ENCODE data around the gene CACNA1B.
"Not testable (repeated sequence)": the region's sequence is repeated elsewhere in the genome, so short reads cannot be mapped to it uniquely, and the experiment has no call there.

The CACNA1B gene

DNA sequence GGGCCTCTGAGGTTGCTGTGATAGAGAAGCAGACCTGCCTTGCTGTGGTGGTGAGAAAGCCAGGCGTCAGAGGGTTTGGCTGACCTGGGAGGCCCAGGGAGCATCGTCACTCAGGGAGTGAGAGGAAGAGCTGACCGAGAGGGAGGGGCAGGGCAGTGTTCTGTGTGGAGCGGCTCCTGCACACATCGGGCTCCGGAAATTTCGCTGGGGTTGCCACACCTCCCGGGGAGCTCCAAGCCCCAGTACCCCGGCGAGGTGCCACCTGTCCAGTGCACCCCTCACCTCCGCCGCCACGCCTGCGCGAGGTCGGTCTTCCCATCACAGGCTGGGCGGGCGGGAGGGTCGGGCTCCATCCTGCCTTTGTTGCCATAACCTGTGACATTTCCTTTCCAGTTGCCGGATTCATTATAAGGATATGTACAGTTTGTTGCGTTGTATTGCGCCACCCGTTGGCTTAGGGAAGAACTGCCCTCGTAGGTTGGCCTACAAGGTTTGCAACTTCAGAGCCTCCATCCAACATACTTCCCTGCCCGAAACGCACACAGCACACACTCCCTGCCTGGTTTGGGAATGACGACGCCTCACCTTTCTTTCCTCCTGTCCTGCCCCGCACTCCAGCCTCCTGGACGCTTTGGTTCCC is 223.2 kb downstream of the CACNA1B start:
- DNase-seq (ENCODE audit: insufficient read length, low spot score) = no peak
- TF ChIP-seq POLR2A (IDR thresholded peaks at IDR 0.05; ENCODE audit: low read depth, low read length) = no peak
- no peak for FAIRE-seq

- DNase-seq (ENCODE audit: insufficient read length, low spot score) (no peak), FAIRE-seq (no peak)
- no peak for TF ChIP-seq POLR2A (IDR thresholded peaks at IDR 0.05; ENCODE audit: low read depth, low read length)
Observed at GRCh38 chr9:138101444-138102234, 224.1 kb downstream of the CACNA1B start.

DNA sequence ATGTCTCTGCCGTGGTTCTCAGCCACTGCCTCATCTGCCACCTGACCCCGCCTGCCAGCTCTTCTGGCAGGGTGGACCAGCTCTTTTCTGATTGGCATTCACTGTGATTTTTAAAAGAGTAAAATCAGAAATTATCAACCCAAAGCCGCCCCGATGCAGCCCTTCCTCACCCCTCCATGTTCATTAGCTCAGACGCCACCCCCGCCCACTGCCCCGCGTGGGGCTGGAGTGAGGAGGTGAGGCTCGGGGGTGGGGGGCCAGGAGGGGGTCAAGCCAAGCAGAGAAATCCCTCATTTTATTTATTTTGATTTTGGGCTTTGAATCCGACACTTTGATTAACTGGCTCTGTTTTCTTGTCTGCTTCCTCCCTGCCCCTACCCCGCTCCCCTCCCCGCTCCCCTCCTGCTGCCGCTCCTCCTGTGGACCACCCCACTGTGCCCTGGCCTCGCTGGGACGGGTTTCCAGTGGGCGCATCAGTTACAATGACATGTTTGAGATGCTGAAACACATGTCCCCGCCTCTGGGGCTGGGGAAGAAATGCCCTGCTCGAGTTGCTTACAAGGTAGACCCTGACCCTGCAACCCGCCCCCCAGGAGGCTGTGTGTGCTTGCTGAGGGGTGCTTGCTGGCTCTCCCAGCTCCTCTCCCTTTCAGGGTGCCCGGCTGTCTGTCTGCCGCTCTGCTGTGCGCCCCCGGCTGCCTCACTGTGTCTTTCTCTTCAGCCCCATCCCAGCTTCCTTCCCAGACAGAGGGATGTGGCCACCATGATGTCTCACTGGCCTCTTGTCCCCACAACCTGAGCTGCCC is 224.9 kb downstream of the CACNA1B start:
- FAIRE-seq = no peak
- no peak for DNase-seq (ENCODE audit: insufficient read length, low spot score)
- TF ChIP-seq POLR2A (IDR thresholded peaks at IDR 0.05; ENCODE audit: low read depth, low read length) = no peak

- DNase-seq (ENCODE audit: insufficient read length, low spot score) = no peak
- no peak for TF ChIP-seq POLR2A (IDR thresholded peaks at IDR 0.05; ENCODE audit: low read depth, low read length)
- no peak for FAIRE-seq
Observed at GRCh38 chr9:138103111-138103848, 225.7 kb downstream of the CACNA1B start.

GRCh38 chr9:138103849-138104206 is 226.2 kb downstream of the CACNA1B start:
- FAIRE-seq (no peak), DNase-seq (ENCODE audit: insufficient read length, low spot score) (no peak)
- no peak for TF ChIP-seq POLR2A (IDR thresholded peaks at IDR 0.05; ENCODE audit: low read depth, low read length)

DNA sequence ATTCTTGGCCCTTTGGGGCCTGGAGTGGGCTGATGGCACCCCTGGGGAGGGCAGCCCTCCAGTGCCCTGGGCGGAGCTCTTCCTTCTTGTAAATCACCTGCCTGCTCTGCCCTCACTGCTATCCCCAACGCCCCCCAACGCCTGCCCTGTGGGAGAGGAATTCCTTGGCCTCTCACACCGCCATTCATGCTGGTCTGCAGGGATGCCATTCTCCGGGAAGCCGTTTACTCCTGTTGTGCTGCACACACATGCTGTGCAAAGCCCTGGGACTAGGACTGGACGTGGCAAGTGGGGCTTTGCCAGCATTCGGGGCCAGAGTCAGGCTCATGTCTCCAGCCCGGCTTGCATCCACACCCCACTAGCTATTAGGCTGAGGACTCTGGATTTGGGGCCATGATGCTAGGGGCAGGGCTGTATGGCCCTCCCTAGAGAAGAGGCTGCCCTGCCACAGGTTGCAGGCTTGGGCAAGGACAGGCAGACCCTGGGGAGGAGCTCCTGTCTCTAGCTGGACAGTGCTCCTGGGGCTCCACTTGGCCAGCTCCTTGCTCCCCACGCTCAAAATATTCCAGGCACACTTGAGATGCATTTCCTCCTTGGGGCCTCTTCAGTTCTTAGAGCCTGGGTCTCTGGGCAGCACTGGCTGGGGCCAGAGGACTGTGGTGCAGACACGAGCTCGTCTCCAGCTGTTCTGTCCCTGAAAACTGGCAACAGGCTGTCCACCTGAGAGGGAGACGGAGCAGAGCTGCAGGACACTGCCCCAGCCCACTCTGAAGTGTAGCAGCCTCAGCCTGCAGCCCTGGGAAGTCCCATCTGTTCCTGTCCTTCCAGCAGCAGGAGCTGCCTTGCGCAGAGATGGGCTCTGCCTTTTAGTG is 226.9 kb downstream of the CACNA1B start:
- DNase-seq (ENCODE audit: insufficient read length, low spot score) (no peak), FAIRE-seq (no peak)
- TF ChIP-seq POLR2A (IDR thresholded peaks at IDR 0.05; ENCODE audit: low read depth, low read length) = no peak

DNA sequence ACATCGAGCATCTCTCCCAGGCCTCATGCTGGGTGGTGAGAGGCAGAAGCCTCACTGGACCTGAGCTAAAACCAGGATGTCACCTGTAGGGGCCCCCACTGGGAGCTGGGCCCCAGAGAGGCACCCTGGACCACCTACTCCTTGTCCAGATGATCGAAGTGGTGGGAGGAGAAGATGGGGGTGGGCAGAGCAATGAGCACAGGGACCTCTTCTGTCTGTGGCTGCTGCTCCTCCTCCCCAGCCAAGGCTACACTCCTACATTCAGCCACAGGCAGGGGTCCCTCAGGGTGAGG is 227.5 kb downstream of the CACNA1B start:
- no peak for FAIRE-seq
- no peak for TF ChIP-seq POLR2A (IDR thresholded peaks at IDR 0.05; ENCODE audit: low read depth, low read length)
- no peak for DNase-seq (ENCODE audit: insufficient read length, low spot score)

GRCh38 chr9:138105561-138106505 is 228.3 kb downstream of the CACNA1B start:
- DNase-seq (ENCODE audit: insufficient read length, low spot score) = no peak
- FAIRE-seq = no peak
- TF ChIP-seq POLR2A (IDR thresholded peaks at IDR 0.05; ENCODE audit: low read depth, low read length) = no peak

- FAIRE-seq; DNase-seq (ENCODE audit: insufficient read length, low spot score): not testable (repeated sequence)
Observed at GRCh38 chr9:138107039-138107438, 229.5 kb downstream of the CACNA1B start.

DNA sequence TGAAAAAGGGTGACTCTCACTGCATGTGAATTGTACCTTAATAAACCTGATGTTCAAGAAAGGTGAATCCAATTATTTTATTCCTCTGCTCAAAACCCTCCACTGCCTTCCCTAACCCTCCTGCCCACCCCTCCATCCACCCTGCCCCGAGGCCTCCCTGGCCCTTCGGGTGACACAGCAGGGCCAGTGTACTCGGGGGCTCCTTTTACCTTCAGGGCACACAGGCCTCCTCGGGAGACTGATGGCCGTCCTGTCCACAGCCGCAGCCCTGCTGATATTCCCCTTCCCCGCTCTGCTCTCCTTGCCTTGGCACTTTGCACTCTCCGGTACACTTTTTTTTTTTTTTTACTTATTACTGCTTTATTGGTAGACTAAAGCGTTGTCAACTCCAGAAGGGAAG is 234.0 kb downstream of the CACNA1B start:
- DNase-seq (ENCODE audit: insufficient read length, low spot score) (no peak), FAIRE-seq (no peak)
- no peak for TF ChIP-seq POLR2A (IDR thresholded peaks at IDR 0.05; ENCODE audit: low read depth, low read length)

DNA sequence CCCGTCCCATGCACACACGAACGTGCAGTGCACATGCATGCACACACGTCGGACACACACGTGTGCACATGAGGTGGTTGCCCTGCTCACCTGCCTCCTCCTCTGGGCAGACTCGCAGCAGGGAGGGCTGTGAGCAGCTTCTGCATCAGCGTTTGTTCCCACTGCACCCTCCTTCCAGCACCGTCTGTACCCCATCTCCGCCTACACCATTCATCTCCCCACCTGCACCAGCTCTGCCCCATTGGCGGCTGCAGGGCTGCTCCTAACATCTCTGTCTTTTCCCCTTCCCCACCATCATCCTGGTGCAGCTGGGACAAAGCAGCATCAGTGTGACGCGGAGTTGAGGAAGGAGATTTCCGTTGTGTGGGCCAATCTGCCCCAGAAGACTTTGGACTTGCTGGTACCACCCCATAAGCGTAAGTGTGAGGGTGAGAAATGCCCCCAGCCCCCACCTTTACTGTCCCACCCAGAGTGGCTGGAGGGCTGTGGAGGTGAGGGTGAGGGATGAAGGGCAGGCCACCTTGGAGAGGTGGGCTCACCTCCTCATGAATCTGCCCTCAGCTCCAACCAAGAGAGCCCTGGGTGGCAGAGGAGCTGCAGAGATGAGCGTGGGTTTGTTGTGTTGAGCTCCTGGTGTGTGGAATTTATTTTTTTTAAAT is 234.6 kb downstream of the CACNA1B start:
- TF ChIP-seq POLR2A (IDR thresholded peaks at IDR 0.05; ENCODE audit: low read depth, low read length) = no peak
- DNase-seq (ENCODE audit: insufficient read length, low spot score) (no peak), FAIRE-seq (no peak)
